OCI-LY1 (cell line): ENCODE measurements around the gene XYLT1.

Experiments used
- H2AFZ ChIP-seq: fragments of 200-600 bp; sonication (generic), shearing (Covaris generic); 2 replicates; pipeline ENCODE4 v1.6.0; 2014; ENCODE audit warnings: antibody characterized with exemption, mild to moderate bottlenecking, low read length
- H3F3A ChIP-seq: fragments of 200-600 bp; sonication (generic), shearing (Covaris generic); 2 replicates; pipeline ENCODE4 v1.6.0; 2014; ENCODE audit warnings: mild to moderate bottlenecking, antibody characterized with exemption, low read length, moderate library complexity; ENCODE audit not compliant: insufficient read depth
- H3K27ac ChIP-seq: fragments of 200-600 bp; sonication (generic); 2 replicates; pipeline ENCODE4 v1.5.1; 2014; ENCODE audit warnings: low read length, mixed run types, mild to moderate bottlenecking, low read depth; ENCODE audit not compliant: poor library complexity, severe bottlenecking
- H3K27me3 ChIP-seq: fragments of 200-600 bp; sonication (generic); 2 replicates; pipeline ENCODE4 v1.6.0; 2014; ENCODE audit warnings: antibody characterized with exemption, mild to moderate bottlenecking, low read length, moderate library complexity; ENCODE audit not compliant: insufficient read depth
- H3K36me3 ChIP-seq: fragments of 200-600 bp; sonication (generic); 2 replicates; pipeline ENCODE4 v1.6.1; 2014; ENCODE audit warnings: mild to moderate bottlenecking, antibody characterized with exemption, low read length, moderate library complexity, mixed read lengths; ENCODE audit not compliant: insufficient read depth
- H3K4me1 ChIP-seq: fragments of 200-600 bp; sonication (generic); 2 replicates; pipeline ENCODE4 v1.5.1; 2014; ENCODE audit warnings: mild to moderate bottlenecking, low read length, moderate library complexity; ENCODE audit not compliant: insufficient read depth, severe bottlenecking
- H3K4me2 ChIP-seq: fragments of 200-600 bp; sonication (generic), shearing (Covaris generic); 2 replicates; pipeline ENCODE4 v1.6.1; 2014; ENCODE audit warnings: low read length
- H3K4me3 ChIP-seq: fragments of 200-600 bp; sonication (generic); 2 replicates; pipeline ENCODE4 v1.5.1; 2014; ENCODE audit warnings: low read length, low read depth, mild to moderate bottlenecking, mixed read lengths; ENCODE audit not compliant: poor library complexity, severe bottlenecking
- H3K79me2 ChIP-seq: fragments of 200-600 bp; shearing (Covaris generic); 2 replicates; pipeline ENCODE4 v1.6.1; 2016; ENCODE audit warnings: mixed run types, low read length, mixed read lengths; ENCODE audit not compliant: insufficient read depth
- H3K9ac ChIP-seq: fragments of 200-600 bp; sonication (generic), shearing (Covaris generic); 2 replicates; pipeline ENCODE4 v1.6.1; 2014; ENCODE audit warnings: mild to moderate bottlenecking, low read length, mixed read lengths
- H3K9me2 ChIP-seq: fragments of 200-600 bp; sonication (generic), shearing (Covaris generic); 2 replicates; pipeline ENCODE4 v1.6.1; 2014; ENCODE audit warnings: low read depth, mild to moderate bottlenecking, low read length, mixed read lengths
- H3K9me3 ChIP-seq: fragments of 200-600 bp; shearing (Covaris generic); 2 replicates; pipeline ENCODE4 v1.6.1; 2014; ENCODE audit warnings: low read length, mixed read lengths
- H4K20me1 ChIP-seq: fragments of 200-600 bp; sonication (generic), shearing (Covaris generic); 2 replicates; pipeline ENCODE4 v1.6.0; 2016; ENCODE audit warnings: mild to moderate bottlenecking, low read length; ENCODE audit not compliant: insufficient read depth
- CTCF ChIP-seq: fragments of 200-600 bp; sonication (generic), shearing (Covaris generic); IDR thresholded peaks from 2 replicates; pipeline ENCODE4 v1.5.1; 2017; ENCODE audit warnings: mild to moderate bottlenecking, antibody characterized with exemption, low read length, moderate library complexity, mixed read lengths
- EZH2 ChIP-seq: fragments of 200-600 bp; sonication (generic), shearing (Covaris generic); IDR thresholded peaks from 2 replicates; pipeline ENCODE4 v1.8.0; 2017; ENCODE audit warnings: borderline replicate concordance, mixed run types, mild to moderate bottlenecking, antibody characterized with exemption, low read length, moderate library complexity, mixed read lengths

The XYLT1 gene

GRCh38 chr16:17270683-17271109 is 200.1 kb downstream of the XYLT1 start:
- Histone ChIP-seq H3K9me3 (no peaks in the 10 kb centered on the region), H3K9ac (no peak overlapping the region), H3F3A (no peaks in the 10 kb centered on the region), H3K9me2 (no peaks in the 10 kb centered on the region), H2AFZ (no peak overlapping the region), H3K36me3 (peaks cover 3% of the 10 kb centered on the region; the same call in 1 of the 2 replicates), H3K4me3 (no peak overlapping the region), H3K27me3 (no peaks in the 10 kb centered on the region), H3K79me2 (no peaks in the 10 kb centered on the region), H4K20me1 (no peaks in the 10 kb centered on the region), H3K4me2 (no peak overlapping the region), H3K27ac (no peak overlapping the region), H3K4me1 (peaks cover 35% of the 10 kb centered on the region)
- TF ChIP-seq EZH2 (no peak), CTCF (no peak)

GRCh38 chr16:17270111-17270510 is 200.6 kb downstream of the XYLT1 start:
- Histone ChIP-seq H3K27ac (no peak overlapping the region), H3K27me3 (no peaks in the 10 kb centered on the region), H3K9ac (no peak overlapping the region), H3K79me2 (no peaks in the 10 kb centered on the region), H2AFZ (no peak overlapping the region), H3K4me3 (no peak overlapping the region), H3K9me3 (no peaks in the 10 kb centered on the region), H3K4me2 (no peak overlapping the region), H3K9me2 (no peaks in the 10 kb centered on the region), H4K20me1 (no peaks in the 10 kb centered on the region), H3K4me1 (peaks cover 30% of the 10 kb centered on the region), H3F3A (no peaks in the 10 kb centered on the region), H3K36me3 (peaks cover 3% of the 10 kb centered on the region; the same call in 1 of the 2 replicates)
- TF ChIP-seq EZH2 (no peak), CTCF (no peak)

GRCh38 chr16:17269439-17269838 is 201.3 kb downstream of the XYLT1 start:
- Histone ChIP-seq H3F3A (no peaks in the 10 kb centered on the region), H3K4me3 (no peak overlapping the region), H3K9me2 (no peaks in the 10 kb centered on the region), H2AFZ (no peak overlapping the region), H4K20me1 (no peaks in the 10 kb centered on the region), H3K36me3 (peaks cover 3% of the 10 kb centered on the region; the same call in 1 of the 2 replicates), H3K27me3 (no peaks in the 10 kb centered on the region), H3K27ac (no peak overlapping the region), H3K79me2 (no peaks in the 10 kb centered on the region), H3K4me1 (peaks cover 30% of the 10 kb centered on the region), H3K4me2 (no peak overlapping the region), H3K9ac (no peak overlapping the region), H3K9me3 (no peaks in the 10 kb centered on the region)
- TF ChIP-seq EZH2 (no peak), CTCF (no peak)
